ENCODE measurements around the gene PIGM.

DNA sequence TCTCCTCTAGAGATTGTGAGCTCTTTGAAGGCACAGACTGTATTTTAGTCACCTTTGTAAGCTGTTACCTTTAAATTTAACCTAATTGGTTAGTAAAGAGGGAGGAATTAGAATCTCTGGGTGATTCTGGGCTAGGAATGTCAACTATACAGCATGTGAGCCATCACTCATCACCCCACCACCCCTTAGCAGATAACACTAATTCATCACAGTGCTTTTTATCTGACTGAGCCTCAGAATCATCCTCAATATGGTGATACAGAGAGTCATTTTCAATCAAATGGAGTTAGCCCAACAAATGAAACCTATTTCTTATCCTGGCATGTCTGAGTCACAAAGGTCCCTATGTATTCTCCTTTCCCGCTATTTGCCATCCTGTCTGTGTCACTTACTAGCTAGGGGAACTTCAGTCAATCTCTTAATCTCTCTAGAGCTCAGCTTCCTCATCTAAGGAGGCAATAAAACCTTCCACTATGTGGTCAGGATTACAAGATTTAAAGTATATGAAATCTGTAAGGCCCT, 24.9 kb upstream of the PIGM start:
- no peak for TF ChIP-seq CTCF (IDR thresholded peaks at IDR 0.05; ENCODE audit: low read length)
- no peak for TF ChIP-seq EZH2 (IDR thresholded peaks at IDR 0.05; ENCODE audit: borderline replicate concordance, low read length)

Measured in OCI-LY1 (cell line).